GM20431 (cell line): Measurements from ENCODE around the gene CPLX4.
"Not testable (repeated sequence)": the region's sequence is repeated elsewhere in the genome, so short reads cannot be mapped to it uniquely, and the experiment has no call there.

ENCODE experiments used
- in situ Hi-C: fragments of 300-500 bp; cut with MseI, MboI; formaldehyde crosslinking; loops from one replicate; pipeline ENCODE4 v1.15.0; 2020; ENCODE audit warnings: low sequenced_read_pairs; ENCODE audit not compliant: unreplicated experiment

Gene CPLX4

DNA sequence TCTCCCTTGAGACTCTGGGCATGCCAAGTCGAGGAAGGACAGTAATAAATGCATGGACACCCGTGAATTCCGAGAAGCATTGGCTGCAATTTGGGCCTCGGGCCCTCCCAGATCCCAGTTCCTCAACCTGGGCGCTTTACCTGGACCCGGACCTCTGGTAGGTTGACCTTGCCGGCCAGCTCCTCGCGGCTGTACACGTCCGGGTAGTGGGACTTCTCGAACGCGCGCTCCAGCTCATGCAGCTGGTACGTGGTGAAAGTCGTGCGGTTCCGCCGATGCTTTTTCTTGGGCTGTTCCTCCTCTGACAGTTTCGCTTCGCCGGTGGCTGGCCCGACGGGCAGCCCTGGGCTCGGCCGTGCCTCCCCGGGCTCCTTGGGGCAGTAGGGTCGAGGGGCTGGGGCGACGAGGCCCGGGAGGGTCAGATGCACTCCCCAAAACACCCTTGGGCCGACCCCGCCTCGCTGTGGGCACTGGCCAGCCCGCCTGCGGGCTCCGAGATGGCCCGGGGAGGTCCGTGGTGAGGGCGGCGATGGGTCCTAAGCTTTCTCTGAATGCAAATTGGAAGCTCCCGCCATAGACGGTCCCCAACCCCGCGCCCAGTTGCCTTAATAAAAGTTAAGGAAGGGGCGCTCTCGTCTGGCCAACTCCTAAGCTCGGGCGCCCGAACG lies 46.1 kb downstream of the CPLX4 start:
- in situ Hi-C loops, result no loop called here

DNA sequence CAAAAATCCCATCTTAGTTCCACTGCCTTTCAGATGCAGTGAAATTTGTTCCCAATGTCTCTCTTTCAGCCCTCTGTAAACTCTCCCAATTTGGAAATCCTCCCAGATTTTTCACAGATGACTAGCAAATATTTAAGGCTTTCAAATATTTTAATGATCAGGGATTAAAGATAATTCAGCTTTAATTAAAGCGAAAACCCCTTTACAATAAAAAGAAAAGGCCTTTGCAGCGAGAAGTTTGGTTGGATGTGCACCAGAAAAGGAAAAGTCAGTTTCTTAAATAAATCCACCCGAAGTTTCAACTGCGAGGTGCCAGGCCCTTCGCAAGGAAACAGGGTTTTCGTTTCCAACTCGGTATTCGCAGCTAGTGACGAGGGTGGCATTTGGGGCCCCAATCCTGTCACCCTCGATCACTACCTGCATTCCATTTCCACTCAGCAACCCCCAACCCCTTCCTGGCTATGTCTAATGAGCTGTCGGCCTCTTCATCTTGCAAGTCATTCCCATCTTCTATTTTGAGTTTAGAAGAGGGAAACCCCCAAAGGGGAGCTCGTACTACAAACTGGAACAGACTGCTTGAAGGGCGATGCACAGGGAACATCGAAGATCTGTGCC lies 46.7 kb downstream of the CPLX4 start:
- in situ Hi-C loops, result no loop called here

DNA sequence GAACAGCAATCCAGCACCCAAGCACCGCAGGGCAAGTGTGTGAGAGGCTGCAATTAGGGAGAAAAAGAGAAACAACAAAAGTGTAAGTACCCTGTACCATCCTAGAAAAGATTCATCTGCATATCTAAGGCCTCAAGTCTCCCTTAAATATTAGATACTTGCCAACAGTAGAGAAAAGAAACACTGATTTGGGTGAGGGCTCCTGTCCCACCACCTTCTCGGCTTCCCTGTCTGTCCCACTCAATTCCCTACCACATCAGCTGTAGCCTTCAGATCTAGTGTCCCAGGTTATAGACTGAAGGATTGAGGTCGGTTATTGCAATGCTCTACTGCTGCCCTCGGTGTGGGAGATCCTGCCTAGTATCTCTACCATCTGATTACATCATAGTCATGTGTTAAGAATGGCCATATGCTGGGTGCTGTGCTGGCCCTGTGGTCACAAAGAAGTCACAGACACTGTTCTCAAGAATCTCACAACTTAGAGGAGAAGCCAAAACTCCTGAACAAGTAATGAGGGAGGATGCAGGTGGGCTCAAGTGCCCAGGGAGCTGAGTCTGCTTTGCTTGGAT lies 47.7 kb downstream of the CPLX4 start:
- in situ Hi-C loops, result no loop called here

DNA sequence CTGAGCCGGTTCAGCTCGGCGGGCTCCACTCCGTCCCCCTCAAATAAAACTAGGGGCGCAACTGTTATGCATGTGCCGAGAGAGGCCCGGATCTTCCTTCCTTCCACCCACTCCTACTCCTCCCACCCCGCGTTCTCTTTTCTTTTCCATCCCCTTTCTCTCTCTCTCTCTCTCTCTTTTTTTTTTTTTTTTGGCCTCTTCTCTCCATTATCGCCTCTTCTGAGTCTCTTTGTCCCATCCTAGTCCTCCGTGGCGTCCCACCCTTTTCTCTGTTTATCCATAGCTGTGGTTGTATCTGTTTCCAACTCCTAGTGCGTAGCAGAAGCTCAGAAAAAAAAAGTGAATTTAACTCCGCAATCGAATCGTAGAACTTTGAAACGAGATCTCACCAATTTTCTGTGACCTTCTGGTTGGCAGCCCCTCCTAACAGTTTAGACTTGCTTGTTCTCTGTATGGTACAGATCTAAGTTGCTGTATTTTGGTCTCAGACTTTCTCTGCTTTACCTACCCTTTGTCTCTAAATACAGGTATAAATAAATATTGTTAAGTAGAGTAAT lies 48.8 kb downstream of the CPLX4 start:
- in situ Hi-C loops, result no loop called here

- in situ Hi-C loops, result no loop called here
Observed at GRCh38 chr18:59268721-59269562, 49.5 kb downstream of the CPLX4 start.

DNA sequence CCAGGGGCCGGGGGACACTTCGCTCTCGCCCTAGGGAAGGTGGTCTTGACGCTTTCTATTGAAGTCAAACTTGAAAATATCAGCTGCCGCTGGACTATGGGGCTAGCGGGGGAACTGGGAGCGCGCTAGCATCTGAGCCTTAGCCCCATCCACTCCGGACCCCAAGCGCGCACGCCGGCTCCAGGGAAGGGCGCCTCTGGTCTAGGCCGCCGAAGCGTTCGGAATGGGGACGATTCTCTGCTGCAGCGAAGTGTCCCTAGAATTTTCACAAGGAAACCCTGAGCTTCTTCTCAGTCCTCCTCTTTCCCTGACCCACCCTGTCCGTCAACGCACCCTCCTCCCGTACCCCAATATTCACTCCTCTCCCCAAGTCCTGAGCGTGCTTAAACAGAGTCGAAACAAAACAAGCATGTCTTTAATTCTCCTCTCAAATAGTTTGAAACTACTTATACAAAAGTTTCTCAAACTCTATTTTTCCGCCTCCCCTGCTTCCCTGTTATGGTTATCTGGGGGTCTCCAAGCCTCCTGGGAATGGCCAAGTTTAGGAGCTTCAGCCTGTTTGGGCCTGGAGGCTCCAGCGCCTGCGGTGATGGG lies 50.2 kb downstream of the CPLX4 start:
- in situ Hi-C loops, result no loop called here

DNA sequence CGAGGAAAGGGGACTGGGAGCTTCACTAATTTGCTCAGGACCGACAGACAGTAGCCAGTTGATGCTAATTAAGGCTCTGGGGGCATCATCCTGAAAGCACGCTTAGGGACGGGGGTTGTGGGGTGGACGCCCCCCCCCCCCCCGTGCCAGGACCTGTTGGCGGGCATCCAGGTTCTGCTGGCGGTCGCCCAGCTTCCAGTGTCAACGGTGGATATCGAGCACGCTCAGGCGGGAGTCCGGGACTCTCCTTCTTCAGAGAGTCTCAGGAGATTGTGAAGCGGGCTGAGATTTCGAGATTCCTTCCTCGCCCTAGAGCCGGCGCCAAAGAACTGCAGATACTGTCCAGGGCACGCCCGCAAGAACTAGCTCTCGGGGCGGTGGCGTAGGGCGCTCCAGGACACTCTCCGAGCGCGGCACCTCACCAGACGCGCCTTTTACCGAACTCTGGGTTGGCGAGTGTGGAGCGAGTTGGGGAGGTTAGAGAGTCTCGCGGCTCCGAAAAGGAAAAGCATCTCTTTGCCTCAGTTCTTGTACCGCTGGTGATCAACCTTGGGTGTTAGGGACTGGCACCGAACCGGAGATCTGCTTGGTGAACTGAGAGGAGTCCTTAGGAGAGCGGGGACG lies 50.8 kb downstream of the CPLX4 start:
- in situ Hi-C loops, result no loop called here

GRCh38 chr18:59266886-59267502 lies 51.5 kb downstream of the CPLX4 start:
- in situ Hi-C loops, result no loop called here

- in situ Hi-C loops, result no loop called here
Observed at GRCh38 chr18:59266459-59266858, 52.0 kb downstream of the CPLX4 start.

GRCh38 chr18:59265974-59266369 lies 52.5 kb downstream of the CPLX4 start:
- in situ Hi-C loops, result no loop called here

DNA sequence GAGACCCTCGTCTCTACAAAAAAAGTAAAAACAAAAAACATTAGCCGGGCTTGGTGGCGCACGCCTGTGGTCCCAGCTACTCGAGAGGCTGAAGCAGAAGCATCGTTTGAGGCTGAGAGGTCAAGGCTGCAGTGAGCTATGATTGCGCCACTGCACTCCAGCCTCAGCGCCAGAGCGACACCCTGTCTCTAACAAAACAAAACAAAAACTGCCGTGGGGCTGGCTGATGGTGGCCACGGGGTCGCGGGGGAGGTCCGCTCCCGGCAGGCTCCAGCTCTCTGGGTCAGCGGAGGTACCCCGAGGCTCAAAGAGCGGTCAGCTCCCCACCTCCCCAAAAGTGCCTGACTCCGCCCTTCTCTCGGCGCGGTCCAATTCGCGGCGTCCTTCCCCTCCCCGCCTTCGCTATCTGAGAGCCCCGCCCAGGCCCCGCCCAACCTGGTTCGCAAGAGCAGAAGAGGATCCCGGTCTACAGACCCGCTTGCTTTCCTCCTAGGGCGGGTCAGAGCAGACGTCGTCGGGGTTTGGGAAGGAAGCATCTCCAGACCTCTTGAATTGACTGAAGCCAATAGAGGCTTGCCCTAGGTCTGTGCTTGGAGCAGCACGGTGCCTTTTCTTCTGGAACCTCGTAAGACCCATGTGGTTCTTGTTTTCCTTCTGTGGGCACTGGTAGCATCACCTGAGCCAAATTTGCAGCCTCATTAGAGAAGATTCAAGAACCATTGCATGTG lies 53.0 kb downstream of the CPLX4 start:
- in situ Hi-C loops, result no loop called here

- in situ Hi-C loops, result no loop called here
Observed at GRCh38 chr18:59264651-59265245, 53.7 kb downstream of the CPLX4 start.

DNA sequence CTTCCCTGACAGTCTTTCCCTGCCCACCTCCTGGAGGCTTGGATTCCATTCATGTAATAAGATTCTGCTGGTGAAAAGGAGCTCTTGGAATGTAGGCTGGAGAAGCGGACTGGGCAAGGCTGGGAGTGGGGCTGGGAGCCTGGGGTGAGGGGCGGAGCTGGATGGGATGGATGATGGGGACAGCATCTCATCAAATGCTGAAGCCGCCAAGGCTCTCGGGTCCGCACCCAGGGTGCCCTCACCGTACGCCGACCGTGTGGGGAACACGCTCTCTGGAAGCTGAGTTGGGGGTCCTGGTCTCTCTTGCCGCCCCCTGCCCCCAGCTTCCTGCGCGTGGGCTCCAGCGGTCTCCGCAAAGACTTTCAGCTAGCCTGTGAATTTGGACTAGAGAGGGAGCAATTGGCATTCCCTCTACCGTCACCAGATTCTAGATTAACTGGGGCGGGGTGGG lies 54.3 kb downstream of the CPLX4 start:
- in situ Hi-C loops, result no loop called here

- in situ Hi-C loops, result no loop called here
Observed at GRCh38 chr18:59263661-59264060, 54.8 kb downstream of the CPLX4 start.

DNA sequence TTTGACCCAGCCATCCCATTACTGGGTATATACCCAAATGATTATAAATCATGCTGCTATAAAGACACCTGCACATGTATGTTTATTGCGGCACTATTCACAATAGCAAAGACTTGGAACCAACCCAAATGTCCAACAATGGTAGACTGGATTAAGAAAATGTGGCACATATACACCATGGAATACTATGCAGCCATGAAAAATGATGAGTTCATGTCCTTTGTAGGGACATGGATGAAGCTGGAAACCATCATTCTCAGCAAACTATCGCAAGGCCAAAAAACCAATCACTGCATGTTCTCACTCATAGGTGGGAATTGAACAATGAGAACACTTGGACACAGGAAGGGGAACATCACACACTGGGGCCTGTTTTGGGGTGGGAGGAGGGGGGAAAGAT lies 56.2 kb downstream of the CPLX4 start:
- in situ Hi-C loops, result not testable (repeated sequence)

DNA sequence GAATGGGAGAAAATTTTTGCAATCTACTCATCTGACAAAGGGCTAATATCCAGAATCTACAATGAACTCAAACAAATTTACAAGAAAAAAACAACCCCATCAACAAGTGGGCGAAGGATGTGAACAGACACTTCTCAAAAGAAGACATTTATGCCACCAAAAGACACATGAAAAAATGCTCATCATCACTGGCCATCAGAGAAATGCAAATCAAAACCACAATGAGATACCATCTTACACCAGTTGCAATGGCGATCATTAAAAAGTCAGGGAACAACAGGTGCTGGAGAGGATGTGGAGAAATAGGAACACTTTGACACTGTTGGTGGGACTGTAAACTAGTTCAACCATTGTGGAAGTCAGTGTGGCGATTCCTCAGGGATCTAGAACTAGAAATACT lies 56.6 kb downstream of the CPLX4 start:
- in situ Hi-C loops, result not testable (repeated sequence)

DNA sequence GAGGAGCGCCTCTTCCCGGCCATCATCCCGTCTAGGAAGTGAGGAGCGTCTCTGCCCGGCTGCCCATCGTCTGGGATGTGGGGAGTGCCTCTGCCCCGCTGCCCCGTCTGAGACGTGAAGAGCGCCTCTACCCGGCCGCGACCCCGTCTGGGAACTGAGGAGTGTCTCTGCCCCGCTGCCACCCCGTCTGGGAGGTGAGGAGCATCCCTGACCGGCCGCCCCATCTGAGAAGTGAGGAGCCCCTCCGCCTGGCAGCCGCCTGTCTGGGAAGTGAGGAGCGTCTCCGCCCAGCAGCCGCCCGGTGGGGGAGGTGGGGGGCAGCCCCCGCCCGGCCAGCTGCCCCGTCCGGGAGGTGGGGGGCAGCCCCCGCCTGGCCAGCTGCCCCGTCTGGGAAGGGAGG lies 63.0 kb downstream of the CPLX4 start:
- in situ Hi-C loops, result not testable (repeated sequence)

DNA sequence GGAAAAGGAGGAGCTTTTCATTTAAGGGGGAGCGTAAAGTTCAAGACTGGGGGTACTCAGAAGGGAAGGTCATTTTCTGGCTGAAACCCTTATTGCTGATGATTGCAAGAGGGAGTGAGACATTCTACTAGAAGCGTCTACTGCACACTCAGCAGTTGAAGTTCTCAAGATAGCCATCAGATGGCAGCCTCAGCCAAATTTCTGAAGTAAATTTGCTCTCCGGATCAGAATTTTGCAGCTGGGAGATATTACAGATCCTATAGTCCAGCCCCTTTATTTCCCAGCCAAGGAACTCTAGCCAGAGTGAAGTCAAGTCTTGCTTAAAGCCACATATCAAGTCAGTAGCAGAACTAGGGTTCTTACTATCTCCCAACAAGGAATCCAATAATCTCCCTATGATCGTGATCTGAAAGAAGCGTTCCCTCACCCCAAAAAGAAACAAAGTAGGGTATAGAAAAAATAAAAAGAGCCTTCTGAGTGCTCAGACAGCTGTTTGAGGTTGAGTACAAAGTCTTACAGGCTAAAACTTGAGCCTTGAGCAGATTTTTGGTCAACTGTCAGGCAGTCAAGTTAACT lies 69.2 kb downstream of the CPLX4 start:
- in situ Hi-C loops, result no loop called here
